NT2/D1 (cell line): Measurements from ENCODE around the gene CHID1.

Source experiments
- DNase-seq: peaks from one replicate; pipeline ENCODE4 v3.0.0-alpha.2; 2011; ENCODE audit warnings: low read depth, low spot score
- H3K27me3 ChIP-seq: 2 replicates; pipeline ENCODE4 v1.6.0; 2011; ENCODE audit warnings: mild to moderate bottlenecking; ENCODE audit not compliant: insufficient read length, insufficient read depth
- H3K36me3 ChIP-seq: 2 replicates; pipeline ENCODE4 v1.6.1; 2011; ENCODE audit warnings: mild to moderate bottlenecking, low read length, mixed read lengths; ENCODE audit not compliant: insufficient read depth, insufficient read length
- H3K4me1 ChIP-seq: 2 replicates; pipeline ENCODE4 v1.5.1; 2011; ENCODE audit not compliant: insufficient read depth, insufficient read length
- H3K4me3 ChIP-seq: 2 replicates; pipeline ENCODE4 v1.5.1; 2011; ENCODE audit warnings: low read depth; ENCODE audit not compliant: insufficient read length
- H3K9ac ChIP-seq: 2 replicates; pipeline ENCODE4 v1.6.0; 2011; ENCODE audit warnings: low read depth; ENCODE audit not compliant: insufficient read length
- H3K9me3 ChIP-seq: 2 replicates; pipeline ENCODE4 v1.5.1; 2011; ENCODE audit warnings: mild to moderate bottlenecking, low read length; ENCODE audit not compliant: insufficient read depth
- SUZ12 ChIP-seq: IDR thresholded peaks from 2 replicates; pipeline ENCODE4 v1.6.1; 2011; ENCODE audit not compliant: insufficient read length, insufficient read depth; ENCODE audit errors: extremely low read depth
- YY1 ChIP-seq: IDR thresholded peaks from 2 replicates; pipeline ENCODE4 v1.6.1; 2011; ENCODE audit not compliant: insufficient read length, insufficient read depth
- ZNF274 ChIP-seq: IDR thresholded peaks from 2 replicates; pipeline ENCODE4 v1.6.1; 2011; ENCODE audit warnings: mild to moderate bottlenecking, low read depth, low read length

Gene CHID1

DNA sequence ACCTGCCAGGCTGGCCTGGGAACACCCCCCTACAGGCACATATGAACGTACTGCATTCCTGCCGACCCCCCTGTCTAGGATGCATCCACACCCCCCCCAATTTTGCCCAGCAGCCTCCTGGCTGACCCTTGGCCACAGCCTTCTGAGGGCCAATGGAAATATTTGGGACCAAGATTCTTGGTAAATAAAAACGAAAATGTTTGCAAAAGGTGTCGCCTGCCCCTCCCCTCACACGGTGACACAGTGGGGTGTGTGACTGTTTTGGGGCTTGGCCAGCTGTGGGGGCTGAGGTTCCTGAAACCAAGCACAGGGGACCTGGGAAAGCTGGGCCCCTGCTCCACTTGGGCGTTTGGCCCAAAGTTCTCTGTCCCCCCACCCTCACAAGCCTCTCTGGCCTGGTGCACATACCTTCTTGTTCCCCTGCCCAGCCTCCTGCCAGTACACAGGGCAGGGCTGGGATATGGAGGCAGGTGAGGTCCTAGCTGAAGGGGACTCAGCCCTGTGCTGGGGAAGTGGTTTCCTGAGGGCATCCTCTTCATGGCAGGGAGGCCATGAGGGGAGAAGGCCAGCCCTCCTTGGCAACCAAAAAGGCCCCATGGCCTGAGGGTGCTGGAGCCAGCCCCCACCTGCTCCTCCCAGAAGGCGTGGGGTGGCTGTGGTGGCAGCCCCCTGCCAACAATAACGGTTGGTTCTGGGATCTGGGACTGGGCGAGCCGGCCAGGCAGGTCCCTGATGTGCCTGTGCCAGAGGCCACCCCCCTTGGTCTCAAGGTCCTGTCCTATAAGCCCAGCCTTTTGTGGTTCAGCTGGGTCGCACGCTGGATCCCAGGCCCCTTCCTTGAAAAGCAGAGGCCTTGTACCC lies 85.0 kb downstream of the CHID1 start:
- Histone ChIP-seq H3K4me3 (no peak overlapping the region), H3K36me3 (peaks cover 39% of the 10 kb centered on the region), H3K27me3 (peaks cover 58% of the 10 kb centered on the region), H3K4me1 (peaks cover 37% of the 10 kb centered on the region), H3K9ac (peak overlapping the region; percentile 38), H3K9me3 (no peaks in the 10 kb centered on the region)
- TF ChIP-seq ZNF274 (no peak), YY1 (no peak), SUZ12 (no peak)
- DNase-seq = no peak

- Histone ChIP-seq H3K4me1 (peaks cover 40% of the 10 kb centered on the region), H3K36me3 (peaks cover 39% of the 10 kb centered on the region), H3K9ac (no peak overlapping the region), H3K27me3 (peaks cover 55% of the 10 kb centered on the region), H3K4me3 (no peak overlapping the region), H3K9me3 (no peaks in the 10 kb centered on the region)
- DNase-seq = no peak
- TF ChIP-seq YY1 = no peak
- no peak for TF ChIP-seq SUZ12
- TF ChIP-seq ZNF274 = no peak
These were observed 85.7 kb downstream of the CHID1 start for GRCh38 chr11:824942-825341.

DNA sequence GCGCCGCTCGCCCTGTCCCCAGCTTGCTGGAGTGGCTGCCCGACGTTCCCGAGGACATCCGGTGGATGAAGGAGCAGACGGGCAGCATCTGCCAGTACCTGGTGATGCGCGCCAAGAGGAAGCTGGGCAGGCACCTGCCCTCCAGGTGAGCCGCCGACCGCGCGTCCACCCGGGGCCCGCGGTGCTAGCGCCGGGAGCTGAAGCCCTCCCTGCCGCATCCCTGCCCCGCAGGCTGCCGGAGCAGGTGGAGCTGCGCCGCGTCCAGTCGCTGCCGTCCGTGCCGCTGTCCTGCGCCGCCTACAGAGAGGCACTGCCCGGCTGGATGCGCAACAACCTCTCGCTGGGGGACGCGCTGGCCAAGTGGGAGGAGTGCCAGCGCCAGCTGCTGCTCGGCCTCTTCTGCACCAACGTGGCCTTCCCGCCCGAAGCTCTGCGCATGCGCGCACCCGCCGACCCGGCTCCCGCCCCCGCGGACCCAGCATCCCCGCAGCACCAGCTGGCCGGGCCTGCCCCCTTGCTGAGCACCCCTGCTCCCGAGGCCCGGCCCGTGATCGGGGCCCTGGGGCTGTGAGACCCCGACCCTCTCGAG lies 86.2 kb downstream of the CHID1 start:
- Histone ChIP-seq H3K36me3 (peaks cover 39% of the 10 kb centered on the region), H3K4me3 (no peak overlapping the region), H3K27me3 (peaks cover 52% of the 10 kb centered on the region), H3K9me3 (no peaks in the 10 kb centered on the region), H3K4me1 (peaks cover 36% of the 10 kb centered on the region), H3K9ac (no peak overlapping the region)
- no peak for DNase-seq
- no peak for TF ChIP-seq YY1
- no peak for TF ChIP-seq ZNF274
- no peak for TF ChIP-seq SUZ12

DNA sequence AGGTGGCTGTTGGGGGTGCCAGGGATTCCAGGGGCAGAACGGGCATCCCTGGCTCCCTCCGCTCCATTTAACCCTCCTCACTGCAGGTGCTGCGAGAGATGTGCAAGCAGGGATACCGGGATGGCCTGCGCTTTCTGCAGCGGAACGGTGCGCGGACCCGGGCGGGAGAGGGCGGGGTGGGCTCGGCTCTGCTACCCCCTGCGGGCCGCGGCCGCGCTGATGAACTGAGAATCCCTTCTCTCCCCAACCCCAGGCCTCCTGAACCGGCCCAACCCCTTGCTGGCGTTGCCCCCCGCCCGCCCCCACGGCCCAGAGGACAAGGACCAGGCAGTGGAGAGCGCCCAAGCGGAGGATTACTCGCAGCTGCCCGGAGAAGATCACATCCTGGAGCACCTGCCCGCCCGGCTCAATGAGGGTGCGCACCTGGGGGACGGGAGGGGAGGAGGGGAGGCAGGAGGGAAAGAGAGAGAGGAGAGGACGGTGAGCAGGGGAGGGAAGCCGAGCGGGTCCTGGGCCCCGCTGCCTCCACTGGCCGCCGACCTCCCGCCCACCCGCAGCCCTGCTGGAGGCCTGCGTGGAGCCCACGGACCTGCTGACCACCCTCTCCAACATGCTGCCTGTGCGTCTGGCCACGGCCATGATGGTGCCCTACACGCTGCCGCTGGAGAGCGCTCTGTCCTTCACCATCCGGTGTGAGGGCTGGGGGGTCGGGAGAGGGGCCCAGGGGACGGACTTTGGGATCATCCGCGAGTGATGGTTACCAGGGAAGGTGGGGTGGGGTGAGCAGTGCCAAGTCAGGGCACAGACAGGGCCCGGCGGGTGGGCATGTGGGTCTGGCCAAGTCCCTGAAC lies 86.9 kb downstream of the CHID1 start:
- Histone ChIP-seq H3K9me3 (no peaks in the 10 kb centered on the region), H3K27me3 (peaks cover 46% of the 10 kb centered on the region), H3K4me1 (peaks cover 36% of the 10 kb centered on the region), H3K9ac (no peak overlapping the region), H3K36me3 (peaks cover 39% of the 10 kb centered on the region), H3K4me3 (no peak overlapping the region)
- no peak for DNase-seq
- TF ChIP-seq YY1 = no peak
- no peak for TF ChIP-seq SUZ12
- no peak for TF ChIP-seq ZNF274

- no peak for TF ChIP-seq SUZ12
- TF ChIP-seq YY1 = no peak
- TF ChIP-seq ZNF274 = no peak
- peaks cover 26% of the 10 kb centered on the region for H3K4me1 ChIP-seq
- peaks cover 39% of the 10 kb centered on the region for H3K36me3 ChIP-seq
- peaks cover 26% of the 10 kb centered on the region for H3K27me3 ChIP-seq
- H3K4me3 ChIP-seq = no peak overlapping the region
- DNase-seq = no peak
- H3K9me3 ChIP-seq = no peaks in the 10 kb centered on the region
- no peak overlapping the region for H3K9ac ChIP-seq
These were observed 88.9 kb downstream of the CHID1 start for GRCh38 chr11:821512-822371.

DNA sequence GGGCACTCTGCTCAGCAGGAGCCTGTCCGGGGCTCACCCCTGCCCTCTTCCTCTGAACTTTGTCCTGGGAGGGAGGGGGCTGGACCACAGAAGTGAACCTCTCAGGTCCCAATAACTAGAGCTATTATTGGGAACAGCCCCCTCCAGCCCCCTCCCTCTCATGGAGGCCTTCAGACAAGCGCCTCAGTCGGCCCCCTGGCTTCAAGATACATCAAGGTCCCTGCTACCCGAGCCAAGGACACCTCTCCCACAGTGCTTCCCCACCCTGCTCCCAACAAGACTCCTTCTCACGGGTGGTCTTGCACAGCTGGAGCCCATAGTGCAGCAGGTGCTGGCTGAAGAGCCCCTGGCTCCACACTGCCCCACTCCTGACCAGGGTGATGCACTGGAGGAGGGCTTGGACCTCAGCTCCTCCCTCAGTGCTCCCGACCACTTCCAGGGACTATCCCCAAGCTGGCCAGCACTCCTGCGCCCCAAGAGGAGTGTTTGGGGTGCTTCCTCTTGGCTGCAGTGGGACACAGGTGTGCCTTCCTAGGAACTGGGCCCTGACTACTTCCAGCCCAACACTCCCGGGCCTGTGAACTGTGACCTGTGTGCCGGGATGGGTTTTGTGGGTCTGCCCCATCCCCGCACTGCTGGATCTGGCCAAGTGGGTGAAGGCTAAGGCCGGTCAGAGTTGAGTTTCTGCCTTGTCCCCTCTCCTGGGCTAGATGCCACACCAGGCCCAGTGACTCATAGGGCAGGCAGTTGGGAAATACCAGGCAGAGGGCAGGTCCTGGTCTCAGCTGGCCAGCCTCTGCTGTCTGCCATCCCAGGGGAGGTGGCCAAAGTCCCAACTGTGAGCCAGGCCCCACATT lies 89.7 kb downstream of the CHID1 start:
- no peak for DNase-seq
- no peaks in the 10 kb centered on the region for H3K9me3 ChIP-seq
- H3K27me3 ChIP-seq = peaks cover 18% of the 10 kb centered on the region
- H3K9ac ChIP-seq = peak overlapping the region; percentile 84
- peaks cover 26% of the 10 kb centered on the region for H3K4me1 ChIP-seq
- TF ChIP-seq YY1 (no peak), SUZ12 (no peak), ZNF274 (no peak)
- H3K4me3 ChIP-seq = peak overlapping the region; percentile 95
- peaks cover 41% of the 10 kb centered on the region for H3K36me3 ChIP-seq
